Measurements from ENCODE around the gene ZNF296. TPM values are rescaled to one million over a fixed set of nuclear protein-coding genes. Genes with fewer than 3 reads are reported as not detected.

Gene ZNF296
- polyA plus RNA-seq, 1 donor (not counting 4 experiments of a cell fraction or from before 2014, with no cell fraction given): 0.25 TPM

- no peak overlapping the region for H3K4me3 ChIP-seq (ENCODE audit: control insufficient read depth in 2 of 3, extremely low read depth in 1 of 3, insufficient read depth in 2 of 3, low read depth in 1 of 3, low read length in 3 of 3)
- no peak overlapping the region for H3K9ac ChIP-seq (ENCODE audit: control insufficient read depth, extremely low read depth, insufficient read depth, low read length)
- no peaks in the 10 kb centered on the region for H3K9me3 ChIP-seq (ENCODE audit: control insufficient read depth, low read depth, low read length)
- H3K27me3 ChIP-seq (ENCODE audit: control insufficient read depth, extremely low read depth, insufficient read depth, low read length): no peaks in the 10 kb centered on the region
- peaks cover 22 to 26% of the 10 kb centered on the region in 2 experiments for H3K36me3 ChIP-seq (ENCODE audit: control insufficient read depth in 2 of 2, extremely low read depth in 1 of 2, insufficient read depth in 2 of 2, low read length in 2 of 2)
- no peak overlapping the region for H2AFZ ChIP-seq (ENCODE audit: control insufficient read depth, low read length)
- no peak overlapping the region for H3K4me2 ChIP-seq (ENCODE audit: control insufficient read depth, extremely low read depth, insufficient read depth, low read depth, low read length)
- FAIRE-seq (no peak), DNase-seq (ENCODE audit: low read depth, low spot score) (no peak)
- H4K20me1 ChIP-seq (ENCODE audit: control insufficient read depth, extremely low read depth, insufficient read depth, low read length): peaks cover 18% of the 10 kb centered on the region
- no peaks in the 10 kb centered on the region for H3K9me1 ChIP-seq (ENCODE audit: control insufficient read depth, extremely low read depth, insufficient read depth, low read length)
- TF ChIP-seq EZH2 (IDR thresholded peaks at IDR 0.05; ENCODE audit: low read length) (no peak), CTCF (optimal IDR thresholded peaks at IDR 0.05 in 1 of 3, IDR thresholded peaks at IDR 0.05 in 1 of 3, conservative IDR thresholded peaks at IDR 0.05 in 1 of 3; ENCODE audit: extremely low read depth in 1 of 3, insufficient read depth in 2 of 3, low read length in 3 of 3) (no peak)
- H3K4me1 ChIP-seq (ENCODE audit: control insufficient read depth, extremely low read depth, insufficient read depth, low read length): peaks cover 15% of the 10 kb centered on the region
- H3K79me2 ChIP-seq (ENCODE audit: control insufficient read depth, insufficient read depth, low read length): peaks cover 64% of the 10 kb centered on the region
- dilution Hi-C loops (cut with MboI; ENCODE audit: extremely low pct_ligation_motif_present, low sequenced_read_pairs): no loop called here
- no peak overlapping the region for H3K27ac ChIP-seq (ENCODE audit: control insufficient read depth, insufficient read depth, low read length)
Observed at GRCh38 chr19:45045671-45046353, 30.5 kb downstream of the ZNF296 start.

GRCh38 chr19:45041125-45041524, 35.2 kb downstream of the ZNF296 start:
- Histone ChIP-seq H3K79me2 (ENCODE audit: control insufficient read depth, insufficient read depth, low read length) (peaks cover 59% of the 10 kb centered on the region), H2AFZ (ENCODE audit: control insufficient read depth, low read length) (no peak overlapping the region), H3K4me2 (ENCODE audit: control insufficient read depth, extremely low read depth, insufficient read depth, low read depth, low read length) (no peak overlapping the region), H3K27me3 (ENCODE audit: control insufficient read depth, extremely low read depth, insufficient read depth, low read length) (no peaks in the 10 kb centered on the region), H3K27ac (ENCODE audit: control insufficient read depth, insufficient read depth, low read length) (no peak overlapping the region), H3K4me1 (ENCODE audit: control insufficient read depth, extremely low read depth, insufficient read depth, low read length) (peaks cover 7% of the 10 kb centered on the region), H4K20me1 (ENCODE audit: control insufficient read depth, extremely low read depth, insufficient read depth, low read length) (peaks cover 9% of the 10 kb centered on the region), H3K36me3 (ENCODE audit: control insufficient read depth in 2 of 2, extremely low read depth in 1 of 2, insufficient read depth in 2 of 2, low read length in 2 of 2) (peaks cover 29 to 30% of the 10 kb centered on the region in 2 experiments), H3K9me3 (ENCODE audit: control insufficient read depth, low read depth, low read length) (no peaks in the 10 kb centered on the region), H3K9ac (ENCODE audit: control insufficient read depth, extremely low read depth, insufficient read depth, low read length) (no peak overlapping the region), H3K4me3 (ENCODE audit: control insufficient read depth in 2 of 3, extremely low read depth in 1 of 3, insufficient read depth in 2 of 3, low read depth in 1 of 3, low read length in 3 of 3) (no peak overlapping the region), H3K9me1 (ENCODE audit: control insufficient read depth, extremely low read depth, insufficient read depth, low read length) (no peaks in the 10 kb centered on the region)
- no peak for FAIRE-seq
- no peak for TF ChIP-seq CTCF (optimal IDR thresholded peaks at IDR 0.05 in 1 of 3, IDR thresholded peaks at IDR 0.05 in 1 of 3, conservative IDR thresholded peaks at IDR 0.05 in 1 of 3; ENCODE audit: extremely low read depth in 1 of 3, insufficient read depth in 2 of 3, low read length in 3 of 3)
- no peak for TF ChIP-seq EZH2 (IDR thresholded peaks at IDR 0.05; ENCODE audit: low read length)
- dilution Hi-C loops (cut with MboI; ENCODE audit: extremely low pct_ligation_motif_present, low sequenced_read_pairs): no loop called here
- DNase-seq (ENCODE audit: low read depth, low spot score): no peak

Data from keratinocyte (primary cell).